Epithelial cell of alveolus of lung (primary cell): ENCODE data around the gene KCNQ1OT1. TPM values are rescaled to one million over a fixed set of nuclear protein-coding genes. Genes with fewer than 3 reads are reported as not detected.

Experiments
- total RNA-seq: library from RNA; depleted of rRNA; stranded (reverse); fragments of >200 nt; gene quantifications from 2 replicates; pipeline ENCODE4 v1.2.1, GENCODE V29; 2015

Gene KCNQ1OT1
- total RNA-seq: 0.39 and 1.2 TPM in 2 replicates

DNA sequence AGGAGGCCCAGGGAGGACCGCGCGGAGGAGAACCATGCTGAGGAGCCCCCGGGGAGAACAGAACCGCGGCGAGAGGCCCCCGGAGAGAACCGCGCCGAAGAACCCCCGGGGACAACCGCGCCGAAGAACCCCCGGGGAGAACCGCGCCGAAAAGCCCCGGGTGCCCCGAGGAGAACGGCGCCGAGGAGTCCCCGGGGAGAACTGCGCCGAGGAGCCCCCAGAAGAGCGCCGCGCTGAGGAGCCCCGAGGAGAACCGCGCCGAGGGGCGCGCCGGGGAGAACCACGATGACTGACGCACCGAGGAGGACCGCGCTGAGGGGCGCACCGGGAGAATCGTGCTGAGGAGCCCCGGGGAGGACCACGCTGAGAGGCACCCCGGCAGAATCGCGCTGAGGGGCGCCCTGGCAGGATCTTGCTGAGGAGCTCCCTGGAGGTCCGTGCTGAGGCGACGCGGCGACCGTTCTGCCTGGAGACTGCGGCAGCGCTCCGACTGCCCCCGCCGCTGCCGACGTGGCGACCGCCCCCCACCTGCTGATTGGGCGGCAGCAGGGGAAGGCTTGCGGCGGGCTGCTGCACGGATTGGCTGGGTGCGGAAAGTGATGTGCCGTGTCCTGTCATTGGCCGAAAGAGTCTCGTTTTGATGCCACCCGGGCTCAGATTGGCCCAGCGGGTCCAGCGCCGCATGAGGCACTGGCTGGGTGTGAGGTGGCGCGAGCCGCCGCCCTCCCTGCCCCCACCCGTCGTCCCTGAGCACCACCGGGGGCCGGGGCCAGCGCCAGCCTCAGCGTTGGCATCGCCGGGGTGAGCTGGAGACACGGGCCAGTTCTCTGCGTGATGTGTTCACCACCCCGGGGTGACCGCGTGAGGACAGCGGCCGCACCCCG, at the start of gene KCNQ1OT1:
Gene KCNQ1OT1, minus strand, starts transcription at position 464 of the 884 bp plus-strand sequence.

Other genes with a start within 250 kb of the KCNQ1OT1 start
- gene CDKN1C, start 185.8 kb upstream of the KCNQ1OT1 start, total RNA-seq: 30.1 and 99.7 TPM in 2 replicates
- gene PHLDA2, start 229.4 kb upstream of the KCNQ1OT1 start, total RNA-seq: 3.7 and 97.5 TPM in 2 replicates